Stimulated activated CD4-positive, alpha-beta T cell treated with anti-CD3 and anti-CD28 coated beads, Interleukin-1b, Interleukin-23, amount 100 ng/mL, for 1 hour (primary cell): ENCODE measurements around the gene MID1.

Source experiments
- DNase-seq, 2 donors: peaks; one replicate each; pipeline ENCODE4 v3.0.0-alpha.2; 2020; ENCODE audit warnings: low read depth in 2 of 2

MID1 gene

DNA sequence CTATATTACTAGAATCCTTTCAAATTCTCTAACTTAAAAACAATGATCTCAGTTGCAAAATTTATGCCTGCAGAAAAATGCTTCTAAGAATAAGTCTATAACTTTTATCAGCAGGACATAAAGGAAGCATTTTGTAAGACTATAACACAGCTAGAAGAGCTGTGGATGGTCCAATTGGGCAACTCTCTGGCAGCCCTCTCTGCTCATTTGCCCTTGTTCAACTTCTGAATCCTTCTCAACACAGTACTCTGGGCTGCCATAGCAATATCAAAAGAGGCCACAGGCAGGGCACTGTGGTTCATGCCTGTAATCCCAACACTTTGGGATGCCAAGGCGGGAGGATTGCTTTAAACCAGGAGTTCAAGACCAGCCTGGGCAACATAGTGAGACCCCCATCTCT, 88.5 kb downstream of the MID1 start:
- no peak for DNase-seq

DNA sequence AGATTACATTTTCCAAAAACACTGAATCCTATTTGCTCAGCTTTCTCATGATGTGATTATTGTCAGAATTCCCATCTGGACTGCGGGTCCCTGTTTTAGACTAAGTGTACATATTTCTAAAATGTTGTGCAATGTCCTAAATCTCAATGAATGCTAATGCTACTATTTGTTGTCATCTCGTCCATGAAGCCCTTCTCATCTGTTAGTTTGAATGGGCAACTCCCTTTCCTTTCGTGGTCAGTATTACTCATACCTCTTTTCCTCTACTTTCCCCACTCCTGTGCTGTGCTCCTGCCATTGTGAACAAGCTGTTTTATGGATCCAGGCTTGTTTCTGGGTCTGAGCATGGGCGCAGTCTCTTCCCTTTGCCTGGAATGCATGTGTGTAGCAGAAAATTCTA, 91.0 kb downstream of the MID1 start:
- no peak for DNase-seq

DNA sequence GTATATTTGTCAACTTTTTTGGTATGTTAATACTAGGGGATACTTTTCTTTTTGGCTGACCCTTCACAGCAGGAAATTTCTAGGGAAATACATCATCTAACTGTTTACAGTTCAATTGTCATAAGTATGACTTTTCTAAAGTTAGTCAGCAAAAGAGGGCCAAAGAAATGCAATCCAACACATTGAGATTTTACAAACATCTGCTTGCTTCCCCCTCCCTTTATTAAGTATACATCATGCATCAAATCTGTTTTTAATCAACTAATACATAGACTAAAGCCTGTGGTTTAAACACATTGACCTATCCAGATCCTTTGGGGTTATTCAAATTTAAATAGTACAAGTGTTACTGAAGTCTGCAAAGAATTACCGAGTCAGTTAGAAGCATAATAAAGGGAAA, 93.9 kb downstream of the MID1 start:
- DNase-seq = no peak

DNA sequence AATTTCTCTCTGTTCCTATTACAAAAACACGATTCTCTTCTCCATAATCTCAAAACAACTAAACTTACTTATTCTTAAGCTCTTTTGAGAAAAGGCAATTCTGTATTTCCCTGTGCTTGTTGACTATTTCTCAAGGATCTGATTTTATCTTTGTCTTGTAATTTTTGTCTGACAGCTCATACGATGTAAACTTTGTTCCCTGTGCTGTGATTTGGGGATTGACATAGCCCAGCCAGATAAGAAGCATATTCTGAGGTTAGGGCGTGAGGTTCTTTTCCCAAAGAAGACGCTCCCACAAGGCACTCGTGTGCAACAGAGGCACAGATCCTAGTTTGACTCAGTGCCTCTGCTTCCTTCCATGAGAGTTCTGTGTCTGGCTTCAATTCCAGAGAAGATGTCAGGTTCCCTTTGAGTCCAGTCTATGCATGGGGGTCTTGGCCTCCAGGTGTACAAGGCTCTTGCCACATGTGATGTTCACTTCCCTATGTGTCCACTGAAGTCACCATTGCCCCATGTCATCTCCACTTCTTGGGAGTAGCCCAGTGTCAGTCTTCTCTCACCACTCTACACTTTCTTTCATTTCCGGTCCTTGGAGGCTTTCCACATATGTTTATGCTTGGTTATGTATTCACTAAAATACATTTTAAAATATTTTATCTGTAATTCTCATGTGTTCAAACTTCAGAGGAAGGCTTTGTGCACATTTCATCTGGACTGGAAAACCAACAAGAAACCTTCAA, 94.8 kb downstream of the MID1 start:
- DNase-seq = no peak

DNA sequence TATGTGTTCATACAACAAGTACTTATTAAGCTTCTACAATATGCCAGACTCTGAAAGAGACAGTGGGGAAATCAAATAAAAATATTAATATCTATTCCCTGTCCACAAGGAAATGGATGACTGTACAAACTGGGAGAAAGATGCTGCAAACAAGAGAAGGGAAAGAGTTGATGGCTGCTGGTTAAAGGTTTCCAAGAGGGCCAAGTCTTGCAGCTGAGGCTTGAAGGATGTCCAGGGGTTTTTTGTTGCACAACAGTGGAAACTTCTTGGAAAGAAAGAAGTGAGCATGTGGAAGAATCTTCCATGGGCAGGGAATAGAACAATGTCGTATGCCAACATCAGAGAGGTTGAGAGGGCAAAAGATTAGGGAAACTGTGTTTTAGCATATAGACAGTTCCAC, 95.8 kb downstream of the MID1 start:
- no peak for DNase-seq

DNA sequence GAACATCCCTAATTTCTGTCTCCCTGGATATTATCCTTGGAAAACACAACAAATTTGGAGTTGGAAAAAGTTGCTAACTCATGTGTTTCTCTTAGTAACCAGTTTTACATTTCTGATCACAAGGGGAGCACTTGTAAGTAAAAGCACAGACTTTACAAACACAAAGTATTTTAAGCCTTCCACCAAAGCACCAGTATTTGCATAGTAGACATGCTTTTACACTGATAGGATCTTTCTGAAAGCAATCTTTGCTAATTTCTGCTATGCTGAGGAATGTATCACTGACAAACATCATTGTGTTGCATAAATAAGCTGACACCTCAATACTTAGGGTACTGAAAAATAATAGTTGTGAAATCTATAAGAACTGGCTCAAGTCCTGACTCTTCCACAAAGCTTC, 100.6 kb downstream of the MID1 start:
- DNase-seq = no peak

DNA sequence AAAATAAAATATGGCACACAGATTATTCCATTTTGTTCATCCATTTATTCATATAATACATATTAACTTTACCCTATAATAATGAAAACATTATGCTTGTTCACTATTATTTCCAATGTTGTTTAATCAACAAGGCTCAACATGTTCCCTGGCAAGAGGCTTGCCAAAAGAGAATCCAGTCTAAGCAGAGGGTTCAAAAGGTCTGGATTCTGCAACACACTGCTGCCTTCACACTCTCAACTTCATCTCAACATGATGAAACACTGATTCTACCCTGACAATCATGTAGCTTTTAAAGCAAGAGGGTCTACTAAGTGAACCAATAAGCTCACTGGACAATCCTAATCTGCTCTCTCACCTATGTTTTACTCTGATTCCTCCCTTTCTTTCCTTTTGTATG, 101.1 kb downstream of the MID1 start:
- no peak for DNase-seq

DNA sequence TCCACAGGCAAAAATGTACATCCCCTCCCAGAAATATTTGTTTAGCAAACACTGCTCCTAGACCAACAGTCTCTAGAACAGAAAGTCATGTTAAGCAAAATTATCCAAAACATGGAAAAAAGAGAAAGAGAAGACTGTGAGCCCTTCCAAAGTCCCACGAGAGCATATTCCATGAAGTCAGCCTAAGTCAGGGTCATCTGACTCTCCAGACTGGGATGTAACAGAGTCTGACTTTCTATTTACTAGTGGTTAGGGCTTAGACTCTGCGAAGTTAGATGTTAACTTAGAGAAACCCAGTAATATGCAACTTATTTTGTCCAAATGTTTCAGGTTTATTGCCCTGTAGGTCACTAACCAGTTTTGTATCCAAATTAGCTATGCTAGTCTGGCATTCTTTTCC, 102.3 kb downstream of the MID1 start:
- DNase-seq = no peak

DNA sequence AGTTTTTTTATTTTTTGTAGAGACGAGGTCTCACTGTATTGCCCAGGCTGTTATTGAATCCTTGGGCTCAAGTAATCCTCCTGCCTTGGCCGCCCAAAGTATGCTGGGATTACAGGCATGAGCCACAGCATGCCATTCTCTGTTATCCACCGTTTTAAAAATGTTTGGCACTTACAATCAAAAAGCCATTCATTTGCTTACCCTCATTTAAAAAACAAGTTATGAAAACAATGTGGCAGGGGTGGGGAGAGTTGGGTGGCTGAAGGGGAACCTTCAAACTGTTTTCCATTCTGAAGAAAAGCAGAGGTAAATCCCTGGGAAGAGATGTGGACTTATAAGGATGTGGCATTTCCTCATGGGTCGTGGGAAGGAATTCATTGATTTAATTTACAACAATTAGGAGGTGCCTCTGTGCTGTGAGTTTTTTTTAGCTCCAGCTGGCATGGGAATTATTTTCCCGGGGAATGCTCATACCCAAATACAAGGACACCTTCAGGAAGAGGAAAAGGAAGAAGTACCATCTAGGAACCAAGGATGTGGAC, 103.5 kb downstream of the MID1 start:
- no peak for DNase-seq

DNA sequence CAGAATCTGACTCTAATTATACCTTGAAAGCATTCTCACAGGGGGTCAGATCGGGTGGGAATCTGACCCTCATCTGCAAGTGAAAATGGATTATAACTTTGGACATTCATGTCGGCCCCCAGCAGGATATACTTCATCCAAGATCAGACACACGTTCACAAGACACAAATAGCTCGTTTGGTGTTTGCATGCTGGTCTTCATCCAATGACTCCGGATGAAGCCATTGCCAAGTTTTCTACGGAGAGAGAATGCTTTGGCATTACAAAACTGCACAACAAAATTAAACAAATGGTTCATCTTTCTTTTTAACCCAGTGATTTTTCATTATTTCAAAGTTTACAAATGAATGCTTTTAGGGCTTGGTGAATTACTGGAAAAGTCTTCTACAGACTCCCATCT, 105.5 kb downstream of the MID1 start:
- no peak for DNase-seq

DNA sequence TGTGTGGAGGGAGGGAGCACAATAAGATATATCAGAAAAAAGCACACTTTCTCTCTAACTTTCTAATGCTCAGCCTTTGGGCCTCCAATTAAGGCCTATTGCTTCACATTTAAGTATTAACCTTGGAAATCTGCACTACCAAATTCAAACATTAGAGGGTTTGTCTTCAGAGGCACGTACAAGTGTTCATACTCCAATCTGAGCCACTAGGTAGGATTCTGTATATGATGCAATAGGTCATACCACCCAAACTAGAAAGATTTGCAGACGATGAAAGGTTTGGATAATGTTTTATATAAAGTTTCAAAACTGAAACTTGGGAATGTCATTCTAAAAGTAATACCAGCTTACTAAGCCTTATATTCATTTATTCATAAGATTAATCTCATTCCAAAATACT, 106.4 kb downstream of the MID1 start:
- no peak for DNase-seq

DNA sequence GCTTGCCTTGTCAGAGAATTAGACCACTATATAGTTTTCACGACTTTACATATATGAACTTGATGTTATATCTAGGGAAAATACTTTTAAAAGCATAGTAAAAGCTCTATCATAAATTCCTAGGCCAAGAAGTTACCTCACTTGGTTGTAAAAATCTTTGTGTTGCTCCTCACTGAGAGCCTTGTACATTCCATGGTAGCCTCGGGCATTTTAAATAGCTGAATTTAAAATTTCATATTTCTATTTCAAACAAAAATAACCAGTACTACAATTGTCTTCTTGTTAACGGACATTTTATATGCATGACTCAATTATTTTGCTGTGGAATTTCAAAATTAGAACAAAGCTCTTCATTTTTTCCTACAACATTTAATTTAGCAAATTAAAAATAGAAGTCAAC, 107.6 kb downstream of the MID1 start:
- DNase-seq = no peak

DNA sequence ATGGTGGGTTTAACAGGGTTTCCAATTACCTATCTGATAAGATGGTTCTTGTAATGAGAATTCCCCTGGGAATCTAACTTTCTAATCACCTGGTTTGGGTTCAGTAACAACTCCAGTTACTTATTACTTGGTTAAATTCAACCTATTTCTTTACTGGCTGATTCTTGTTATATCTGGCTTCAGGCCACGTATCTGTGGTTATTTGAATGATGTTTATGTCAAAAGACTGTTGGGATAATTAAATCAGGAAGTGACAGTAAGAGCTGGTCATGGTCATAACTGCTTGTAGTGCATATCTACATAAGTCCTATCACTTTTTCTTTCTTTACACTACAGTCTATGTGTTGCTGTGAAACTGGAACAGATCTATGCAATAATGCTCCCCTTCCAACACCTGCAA, 108.1 kb downstream of the MID1 start:
- no peak for DNase-seq

DNA sequence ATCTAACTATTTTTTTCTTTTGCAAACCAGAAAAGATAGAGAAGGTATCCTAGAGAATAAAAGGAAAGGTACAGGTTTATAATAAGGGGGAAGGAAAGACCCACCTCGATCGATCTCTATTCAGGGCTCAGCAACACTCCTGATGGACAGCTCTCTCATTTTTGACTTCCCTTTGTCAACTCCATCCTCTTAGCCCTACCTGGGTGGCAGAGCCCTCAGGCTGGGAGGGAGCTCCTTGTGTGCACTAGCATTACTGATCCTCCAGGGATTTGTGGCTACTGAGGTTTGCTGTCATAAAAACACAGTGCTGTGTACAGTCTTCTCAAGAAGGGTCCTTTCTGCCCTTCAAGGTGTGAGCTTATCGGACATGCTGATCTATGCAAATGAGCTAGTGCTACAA, 111.0 kb downstream of the MID1 start:
- no peak for DNase-seq

DNA sequence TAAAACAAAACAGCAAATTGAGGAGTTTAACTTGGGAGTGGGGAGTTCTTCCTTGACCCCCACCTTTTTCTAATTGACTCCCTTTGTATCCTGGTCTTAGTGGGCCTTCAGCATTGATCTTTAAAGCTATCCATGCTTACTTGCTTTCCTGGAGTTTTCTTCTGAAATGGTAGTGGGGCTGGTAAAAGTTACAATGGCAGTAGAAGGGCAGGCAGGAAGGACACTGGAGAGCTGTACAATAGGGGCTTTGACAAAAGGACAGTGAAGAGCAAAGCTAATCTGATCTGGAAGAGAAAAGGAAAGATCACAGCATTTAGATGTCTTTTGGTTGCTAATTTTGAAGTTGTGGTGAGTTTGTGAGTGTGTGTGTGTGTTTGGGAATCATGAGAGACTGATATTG, 111.5 kb downstream of the MID1 start:
- no peak for DNase-seq

DNA sequence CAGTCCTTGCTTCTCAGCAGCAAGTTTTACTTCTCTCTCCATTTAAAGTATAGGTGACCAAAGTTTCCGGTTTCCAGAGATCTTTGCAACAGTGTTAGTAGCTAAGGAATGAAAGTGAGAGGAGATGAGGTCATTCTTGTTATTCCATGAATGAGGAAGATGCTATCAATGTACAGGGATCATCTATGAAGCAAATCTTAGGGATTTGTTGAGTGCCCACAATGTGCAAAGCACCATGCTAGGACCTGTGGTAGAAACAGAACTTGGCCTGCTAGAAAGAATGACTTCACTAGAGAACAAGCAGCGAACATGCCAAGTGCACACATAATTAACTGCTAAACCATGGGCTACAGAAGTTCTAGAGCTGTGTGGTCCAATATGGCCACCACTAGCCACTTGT, 112.5 kb downstream of the MID1 start:
- DNase-seq = no peak

DNA sequence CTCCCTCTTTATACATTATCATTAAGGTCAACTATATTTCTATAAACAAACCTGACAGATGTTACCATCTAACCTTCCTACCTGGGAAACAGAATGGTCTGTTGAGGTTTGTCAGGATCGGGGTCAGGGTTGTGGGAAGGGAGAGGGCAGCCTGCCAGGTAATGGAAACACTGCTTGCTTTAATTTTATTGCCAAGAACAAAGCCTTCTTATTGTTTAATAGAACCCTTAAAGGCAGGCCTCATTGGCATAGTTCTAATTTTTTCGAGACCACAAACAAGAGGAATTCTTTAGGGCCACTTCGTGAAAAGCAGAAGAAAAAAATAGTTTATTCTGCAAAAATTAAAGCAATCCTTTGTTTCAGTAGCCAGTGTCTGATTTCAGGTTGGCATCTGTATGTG, 113.2 kb downstream of the MID1 start:
- DNase-seq = no peak

DNA sequence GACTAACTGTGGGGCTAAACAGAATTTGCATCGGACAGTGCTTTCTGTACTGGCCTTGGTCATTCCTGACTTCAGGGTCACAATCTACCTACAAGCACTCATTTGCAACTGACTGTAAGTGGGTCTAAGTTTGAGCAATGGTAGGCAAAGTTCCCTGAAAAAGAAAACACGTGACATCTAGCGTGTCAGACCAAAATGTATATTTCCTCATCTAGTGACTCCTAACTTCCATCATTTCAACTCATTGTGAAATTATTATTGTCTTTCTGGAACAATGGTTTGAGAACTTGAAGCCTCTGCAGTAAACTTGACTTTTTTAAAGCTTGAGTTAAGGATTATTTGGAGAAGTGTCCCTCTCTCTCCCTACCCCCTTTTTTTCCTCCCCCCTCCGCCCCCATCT, 113.6 kb downstream of the MID1 start:
- DNase-seq = no peak

DNA sequence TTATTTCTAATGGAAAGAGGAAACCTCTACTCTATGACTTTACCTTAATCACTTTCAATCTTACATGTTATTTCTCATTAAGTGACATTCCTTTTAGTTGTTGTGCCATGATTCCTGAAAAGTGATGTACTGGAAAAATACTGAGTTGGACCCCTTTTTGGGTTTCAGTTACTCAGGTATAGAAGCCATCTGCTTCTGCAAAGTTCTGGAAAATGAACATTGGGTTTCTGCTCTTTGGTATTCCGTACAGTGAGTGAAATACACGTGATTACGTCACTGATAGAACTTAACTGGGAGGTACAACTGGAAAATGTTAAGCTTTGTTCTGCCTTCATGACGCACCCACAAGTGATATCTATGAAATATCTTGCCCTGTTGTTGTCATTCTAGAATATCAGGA, 114.7 kb downstream of the MID1 start:
- DNase-seq = no peak

DNA sequence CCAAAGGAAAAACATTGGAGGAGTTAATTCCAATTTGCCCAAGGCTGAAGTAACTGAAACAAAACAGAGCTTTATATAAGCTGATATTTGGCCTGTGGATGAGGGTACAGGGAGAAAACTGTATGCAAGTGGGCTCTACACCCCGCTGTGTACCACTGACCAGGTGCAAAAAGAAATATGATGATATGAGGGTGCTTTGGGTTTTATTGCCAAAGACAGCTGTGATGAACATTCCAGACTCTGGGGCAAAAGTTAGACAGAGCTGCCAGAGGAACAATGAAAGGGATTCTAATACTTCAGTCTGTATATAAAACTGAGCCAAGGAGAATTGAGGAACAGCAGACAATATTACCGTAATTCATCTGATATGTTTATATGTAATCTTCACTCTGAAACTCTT, 117.4 kb downstream of the MID1 start:
- DNase-seq = no peak

DNA sequence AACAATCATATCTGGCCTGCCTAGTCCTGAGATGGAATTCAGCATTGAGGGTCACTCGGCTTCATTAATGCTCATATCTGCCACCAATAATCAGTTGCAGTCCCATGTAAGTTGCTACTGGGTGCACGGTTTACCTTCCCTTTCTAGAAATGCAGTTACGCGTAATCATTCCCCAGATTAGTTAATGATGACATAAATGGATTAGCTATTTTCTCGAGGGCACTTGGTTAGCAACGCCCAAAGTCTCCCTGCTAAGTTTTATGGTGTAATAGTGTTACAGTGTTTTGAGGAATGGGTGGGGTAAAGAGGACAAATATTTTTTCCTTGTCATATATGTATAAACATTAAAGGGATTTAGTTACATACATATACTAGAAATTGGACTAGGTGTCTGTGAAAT, 118.8 kb downstream of the MID1 start:
- no peak for DNase-seq

DNA sequence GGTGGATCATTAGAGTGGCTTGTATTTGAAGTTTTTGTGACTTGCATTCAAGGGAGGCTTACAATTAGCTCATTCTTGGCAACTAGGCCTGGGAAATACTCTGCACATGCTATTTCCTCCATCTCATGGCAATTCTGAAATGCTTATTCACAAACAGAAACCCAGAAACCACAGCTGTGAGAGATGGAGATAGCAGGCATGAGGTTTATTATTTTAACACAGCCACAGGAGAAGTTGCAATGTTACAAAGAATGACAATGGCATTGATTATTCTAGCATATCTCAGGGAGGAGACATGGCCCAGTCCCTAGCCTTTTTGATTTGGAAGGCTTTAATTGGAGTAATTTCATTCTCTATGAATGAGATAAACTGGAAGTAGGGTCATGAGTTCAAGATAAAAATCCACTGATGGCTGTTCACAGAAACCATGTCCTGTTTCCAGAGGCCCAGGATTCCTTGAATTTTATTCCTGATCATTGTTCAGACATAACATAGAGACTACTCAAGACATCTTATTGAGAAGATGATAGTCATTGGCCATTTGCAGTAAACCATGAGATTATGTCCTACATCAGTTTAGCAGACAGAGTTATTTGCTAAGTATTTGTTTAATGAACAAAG, 123.9 kb downstream of the MID1 start:
- DNase-seq = no peak

DNA sequence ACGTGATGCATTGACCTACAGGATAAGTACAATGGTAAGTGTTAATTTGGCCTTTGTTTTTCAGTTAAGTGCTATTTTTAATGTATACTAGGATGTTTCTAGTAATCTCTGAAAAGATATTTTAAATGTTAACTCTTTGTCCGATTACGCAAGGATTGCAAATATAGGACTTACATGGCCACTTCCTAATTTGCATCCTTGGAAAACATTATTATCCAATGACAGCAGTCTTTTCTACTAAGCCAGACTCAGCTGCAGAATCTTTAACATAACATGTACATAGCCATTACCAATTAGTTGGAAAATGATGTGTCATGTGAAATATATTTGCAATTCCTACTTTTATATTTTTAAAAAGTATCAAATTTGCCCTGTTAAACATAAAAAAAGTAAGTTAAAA, 124.7 kb downstream of the MID1 start:
- no peak for DNase-seq

DNA sequence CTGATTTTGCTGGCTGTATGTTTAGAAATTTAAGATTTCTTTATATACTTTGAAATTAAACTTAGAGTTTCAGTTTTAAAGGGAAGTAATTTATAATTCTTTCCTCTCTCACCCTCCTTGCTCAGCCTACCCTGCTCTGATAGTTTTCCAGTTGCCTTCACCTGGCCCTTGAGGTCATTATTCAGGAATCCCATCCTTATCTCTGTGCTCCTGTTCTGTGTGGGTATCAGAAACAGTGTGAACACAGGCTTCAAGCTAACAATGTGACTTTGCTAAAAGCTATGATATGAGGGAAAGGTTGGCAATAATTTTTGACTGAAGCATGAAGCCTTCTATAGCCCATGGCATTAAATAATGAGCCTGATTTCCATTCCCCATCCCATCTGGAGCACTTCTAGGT, 128.1 kb downstream of the MID1 start:
- no peak for DNase-seq
